Measurements from ENCODE around the gene KLHL8. TPM values are rescaled to one million over a fixed set of nuclear protein-coding genes. Genes with fewer than 3 reads are reported as not detected.
A peak's percentile ranks its signal among the peaks of the same experiment; 100 is the strongest.
"Not testable (repeated sequence)": the region's sequence is repeated elsewhere in the genome, so short reads cannot be mapped to it uniquely, and the experiment has no call there.

Gene KLHL8
- total RNA-seq, 1 donor = 10.1 TPM

GRCh38 chr4:87151730-87152129, 68.7 kb downstream of the KLHL8 start:
- DNase-seq (ENCODE audit: low read depth) = no peak
- no peak overlapping the region for H3K4me3 ChIP-seq (ENCODE audit: low read depth, low read length)
- TF ChIP-seq CTCF (IDR thresholded peaks at IDR 0.05; ENCODE audit: insufficient read depth, low read length) = no peak

DNA sequence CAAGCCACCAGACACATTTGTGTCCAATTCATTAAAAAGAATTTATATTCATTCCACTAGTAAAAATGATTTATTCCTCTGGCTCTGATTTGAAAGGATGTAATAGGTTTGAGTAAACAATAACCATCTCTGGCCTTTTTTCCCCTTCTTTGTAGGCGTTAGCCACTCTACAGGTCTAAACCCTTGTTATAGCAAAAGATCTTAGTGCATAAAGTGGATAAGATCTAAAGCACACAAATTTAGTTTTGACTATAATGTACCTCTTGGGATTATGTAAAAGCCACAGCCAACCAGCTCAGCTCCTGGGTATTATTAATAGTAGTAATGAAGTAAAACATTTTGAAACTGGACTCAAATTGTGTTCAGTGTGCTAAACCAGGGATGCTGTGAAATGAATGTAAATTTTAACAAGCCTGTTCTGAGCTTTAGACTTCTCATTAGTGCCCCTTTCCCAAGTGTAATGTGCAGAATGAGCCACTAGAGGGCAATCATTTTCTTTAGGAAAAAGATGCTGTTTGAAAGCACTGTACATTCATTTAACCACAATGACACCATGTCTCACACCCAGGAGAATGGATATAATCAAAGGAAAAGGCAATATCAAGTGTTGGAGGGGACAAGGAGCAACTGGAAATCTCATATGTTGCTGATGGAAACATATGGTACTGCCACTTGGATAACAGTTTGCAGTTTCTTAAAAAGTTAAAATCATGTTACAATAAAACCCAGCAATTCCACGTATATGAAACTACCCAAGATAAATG, 69.7 kb downstream of the KLHL8 start:
- peak; percentile 80 for DNase-seq (ENCODE audit: low read depth)
- no peak overlapping the region for H3K4me3 ChIP-seq (ENCODE audit: low read depth, low read length)
- peak; percentile 85 for TF ChIP-seq CTCF (IDR thresholded peaks at IDR 0.05; ENCODE audit: insufficient read depth, low read length)

DNA sequence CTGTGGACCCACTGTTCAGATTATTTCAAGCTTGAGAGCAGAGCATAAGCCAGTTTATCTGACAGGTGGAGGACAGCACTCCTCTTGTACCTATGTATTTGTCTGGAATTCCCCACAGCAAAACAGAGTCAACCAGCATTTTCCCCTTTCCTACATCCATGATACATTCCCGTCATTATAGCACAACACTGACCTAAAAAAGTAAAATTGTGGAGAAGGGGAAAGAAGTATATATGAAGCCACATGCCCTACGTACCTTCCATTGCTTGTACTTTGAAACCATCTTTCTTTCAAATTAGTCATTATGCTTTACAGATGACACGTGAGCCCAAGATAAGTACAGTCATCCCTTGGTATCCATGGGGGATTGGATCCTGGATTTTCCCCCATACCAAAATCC, 73.3 kb downstream of the KLHL8 start:
- DNase-seq (ENCODE audit: low read depth) = no peak
- TF ChIP-seq CTCF (IDR thresholded peaks at IDR 0.05; ENCODE audit: insufficient read depth, low read length) = no peak
- no peak overlapping the region for H3K4me3 ChIP-seq (ENCODE audit: low read depth, low read length)

GRCh38 chr4:87145934-87146333, 74.5 kb downstream of the KLHL8 start:
- not testable (repeated sequence) for DNase-seq (ENCODE audit: low read depth); H3K4me3 ChIP-seq (ENCODE audit: low read depth, low read length)

GRCh38 chr4:87144356-87144755, 76.1 kb downstream of the KLHL8 start:
- H3K4me3 ChIP-seq (ENCODE audit: low read depth, low read length) = no peak overlapping the region
- TF ChIP-seq CTCF (IDR thresholded peaks at IDR 0.05; ENCODE audit: insufficient read depth, low read length) = no peak
- no peak for DNase-seq (ENCODE audit: low read depth)

- no peak for TF ChIP-seq CTCF (IDR thresholded peaks at IDR 0.05; ENCODE audit: insufficient read depth, low read length)
- no peak overlapping the region for H3K4me3 ChIP-seq (ENCODE audit: low read depth, low read length)
- no peak for DNase-seq (ENCODE audit: low read depth)
Observed at GRCh38 chr4:87141428-87141827, 79.0 kb downstream of the KLHL8 start.

- no peak for DNase-seq (ENCODE audit: low read depth)
- no peak for TF ChIP-seq CTCF (IDR thresholded peaks at IDR 0.05; ENCODE audit: insufficient read depth, low read length)
- H3K4me3 ChIP-seq (ENCODE audit: low read depth, low read length) = no peak overlapping the region
Observed at GRCh38 chr4:87134122-87134521, 86.3 kb downstream of the KLHL8 start.
